Measurements from ENCODE around the gene SGCE.

The SGCE gene

DNA sequence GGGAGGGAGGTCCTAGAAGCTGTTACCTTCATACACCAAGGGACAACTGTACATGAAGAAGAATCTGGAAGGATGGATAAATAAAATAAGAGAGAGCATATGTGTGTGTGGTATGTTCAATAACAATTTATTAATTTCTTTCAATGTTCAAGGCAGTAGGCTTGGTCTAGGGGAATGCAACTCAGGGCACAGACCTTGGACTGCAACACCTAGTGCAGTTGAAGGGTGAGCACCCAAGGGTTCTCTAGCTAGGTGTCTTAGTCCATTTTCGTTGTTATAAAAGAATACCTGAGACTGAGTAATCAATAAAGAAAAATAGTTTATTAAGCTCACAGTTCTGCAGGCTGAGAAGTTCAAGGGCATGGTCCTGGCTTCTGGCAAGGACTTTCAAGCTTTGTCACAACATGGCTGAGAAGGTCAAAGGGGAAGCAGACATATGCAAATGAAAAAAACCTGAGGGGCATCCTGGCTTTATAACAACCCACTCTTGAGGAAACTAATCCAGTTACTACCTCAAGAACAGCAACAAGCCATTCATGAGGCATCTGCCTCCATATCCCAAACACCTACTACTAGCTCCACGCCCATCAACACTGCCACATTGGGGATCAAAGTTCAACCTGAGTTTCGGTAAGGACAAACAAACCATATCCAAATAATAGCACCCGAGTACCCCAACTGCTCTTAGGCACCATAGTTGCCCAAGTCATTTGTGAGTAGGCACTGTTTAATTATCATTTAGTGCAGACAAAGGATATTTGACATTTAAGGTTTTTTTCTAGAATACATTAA lies 15.7 kb upstream of the SGCE start:
- in situ Hi-C loops (cut with MboI; ENCODE audit: low pct_unique_long_range_greater_than_20kb, low sequenced_read_pairs, unreplicated experiment) = no loop called here
- no peak for DNase-seq (ENCODE audit: low spot score)
- TF ChIP-seq, protein P1, sequence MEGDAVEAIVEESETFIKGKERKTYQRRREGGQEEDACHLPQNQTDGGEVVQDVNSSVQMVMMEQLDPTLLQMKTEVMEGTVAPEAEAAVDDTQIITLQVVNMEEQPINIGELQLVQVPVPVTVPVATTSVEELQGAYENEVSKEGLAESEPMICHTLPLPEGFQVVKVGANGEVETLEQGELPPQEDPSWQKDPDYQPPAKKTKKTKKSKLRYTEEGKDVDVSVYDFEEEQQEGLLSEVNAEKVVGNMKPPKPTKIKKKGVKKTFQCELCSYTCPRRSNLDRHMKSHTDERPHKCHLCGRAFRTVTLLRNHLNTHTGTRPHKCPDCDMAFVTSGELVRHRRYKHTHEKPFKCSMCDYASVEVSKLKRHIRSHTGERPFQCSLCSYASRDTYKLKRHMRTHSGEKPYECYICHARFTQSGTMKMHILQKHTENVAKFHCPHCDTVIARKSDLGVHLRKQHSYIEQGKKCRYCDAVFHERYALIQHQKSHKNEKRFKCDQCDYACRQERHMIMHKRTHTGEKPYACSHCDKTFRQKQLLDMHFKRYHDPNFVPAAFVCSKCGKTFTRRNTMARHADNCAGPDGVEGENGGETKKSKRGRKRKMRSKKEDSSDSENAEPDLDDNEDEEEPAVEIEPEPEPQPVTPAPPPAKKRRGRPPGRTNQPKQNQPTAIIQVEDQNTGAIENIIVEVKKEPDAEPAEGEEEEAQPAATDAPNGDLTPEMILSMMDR (IDR thresholded peaks at IDR 0.05; ENCODE audit: extremely low read depth, insufficient read depth, missing control alignments) = no peak

DNA sequence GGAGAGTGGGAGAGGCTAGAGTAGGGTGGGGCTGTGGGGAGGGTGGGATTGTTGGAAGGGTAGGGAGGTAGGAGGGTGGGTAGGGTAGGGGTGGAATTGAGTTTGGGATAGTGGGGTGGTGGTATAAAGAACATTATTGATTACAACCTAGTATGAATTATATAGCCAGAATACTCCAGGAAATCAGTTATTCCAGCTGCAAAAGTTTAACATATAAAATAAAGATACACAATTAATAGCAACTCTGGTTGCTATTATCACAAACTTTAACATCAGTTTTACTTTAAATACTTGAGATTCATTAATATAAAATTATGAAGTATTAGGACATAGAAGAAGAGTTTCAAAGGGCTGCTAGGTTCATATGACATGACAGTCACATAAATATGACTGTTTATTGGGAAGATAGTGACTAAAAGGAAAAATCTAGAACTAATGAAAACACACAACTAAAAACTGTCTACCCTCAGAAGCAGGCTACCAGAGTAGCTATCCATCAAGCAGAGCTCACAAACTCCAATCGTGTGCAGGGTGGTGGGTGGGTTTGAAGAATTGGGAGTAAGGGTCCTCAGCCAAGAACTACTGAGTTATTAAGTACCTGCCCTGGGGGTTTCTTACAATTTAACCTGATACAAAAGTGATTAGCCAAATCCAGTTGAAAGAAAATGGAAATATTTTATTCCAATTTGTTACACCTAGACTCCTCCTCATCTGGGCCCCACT lies 14.0 kb upstream of the SGCE start:
- DNase-seq (ENCODE audit: low spot score) = no peak
- in situ Hi-C loops (cut with MboI; ENCODE audit: low pct_unique_long_range_greater_than_20kb, low sequenced_read_pairs, unreplicated experiment) = no loop called here
- TF ChIP-seq, protein P1 (IDR thresholded peaks at IDR 0.05; ENCODE audit: extremely low read depth, insufficient read depth, missing control alignments) = no peak

DNA sequence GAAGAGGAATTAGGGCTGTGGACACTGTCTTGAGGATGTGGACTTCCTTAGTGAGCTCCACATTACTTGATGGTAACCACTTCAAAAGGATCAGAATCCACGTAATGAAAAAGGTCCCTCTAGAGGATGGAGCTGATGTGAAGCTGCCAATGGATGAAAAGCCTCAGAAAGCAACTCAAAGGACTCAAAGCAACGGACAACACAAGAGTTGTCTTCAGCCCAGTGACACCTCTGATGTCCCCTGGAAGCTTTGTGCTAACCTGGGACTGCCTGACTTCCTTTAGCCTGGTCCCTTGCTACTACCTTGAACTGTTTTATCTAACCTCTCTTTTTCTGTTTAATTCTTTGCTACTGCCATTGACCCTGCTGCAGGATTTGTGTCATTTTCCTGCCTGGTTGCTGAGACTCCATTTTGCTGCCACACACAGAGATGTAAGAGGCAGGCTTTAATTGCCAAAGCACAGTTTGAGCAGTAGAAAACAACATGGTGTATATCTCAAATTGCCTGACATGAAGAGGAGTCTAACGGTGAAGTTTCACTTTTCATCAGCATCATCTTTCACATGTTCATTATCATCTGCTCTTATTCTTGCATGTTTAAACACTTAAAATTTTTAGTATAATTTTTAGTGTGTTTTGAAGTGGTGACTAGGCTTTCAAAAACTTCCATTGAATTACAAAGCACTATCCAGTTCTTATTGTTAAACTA lies 11.1 kb upstream of the SGCE start:
- in situ Hi-C loops (cut with MboI; ENCODE audit: low pct_unique_long_range_greater_than_20kb, low sequenced_read_pairs, unreplicated experiment) = no loop called here
- no peak for DNase-seq (ENCODE audit: low spot score)
- TF ChIP-seq, protein P1 (IDR thresholded peaks at IDR 0.05; ENCODE audit: extremely low read depth, insufficient read depth, missing control alignments) = no peak

DNA sequence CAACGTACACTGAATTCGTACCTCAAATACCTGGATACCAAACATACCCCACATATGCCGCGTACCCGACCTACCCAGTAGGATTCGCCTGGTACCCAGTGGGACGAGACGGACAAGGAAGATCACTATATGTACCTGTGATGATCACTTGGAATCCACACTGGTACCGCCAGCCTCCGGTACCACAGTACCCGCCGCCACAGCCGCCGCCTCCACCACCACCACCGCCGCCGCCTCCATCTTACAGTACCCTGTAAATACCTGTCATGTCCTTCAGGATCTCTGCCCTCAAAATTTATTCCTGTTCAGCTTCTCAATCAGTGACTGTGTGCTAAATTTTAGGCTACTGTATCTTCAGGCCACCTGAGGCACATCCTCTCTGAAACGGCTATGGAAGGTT lies 9.5 kb upstream of the SGCE start:
- no peak for DNase-seq (ENCODE audit: low spot score)
- TF ChIP-seq, protein P1 (IDR thresholded peaks at IDR 0.05; ENCODE audit: extremely low read depth, insufficient read depth, missing control alignments) = no peak
- in situ Hi-C loops (cut with MboI; ENCODE audit: low pct_unique_long_range_greater_than_20kb, low sequenced_read_pairs, unreplicated experiment) = no loop called here

DNA sequence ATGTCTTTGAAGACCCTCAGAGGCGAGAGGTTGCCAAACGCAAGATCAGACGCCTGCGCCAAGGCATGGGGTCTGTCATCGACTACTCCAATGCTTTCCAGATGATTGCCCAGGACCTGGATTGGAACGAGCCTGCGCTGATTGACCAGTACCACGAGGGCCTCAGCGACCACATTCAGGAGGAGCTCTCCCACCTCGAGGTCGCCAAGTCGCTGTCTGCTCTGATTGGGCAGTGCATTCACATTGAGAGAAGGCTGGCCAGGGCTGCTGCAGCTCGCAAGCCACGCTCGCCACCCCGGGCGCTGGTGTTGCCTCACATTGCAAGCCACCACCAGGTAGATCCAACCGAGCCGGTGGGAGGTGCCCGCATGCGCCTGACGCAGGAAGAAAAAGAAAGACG lies 8.1 kb upstream of the SGCE start:
- in situ Hi-C loops (cut with MboI; ENCODE audit: low pct_unique_long_range_greater_than_20kb, low sequenced_read_pairs, unreplicated experiment) = no loop called here
- TF ChIP-seq, protein P1 (IDR thresholded peaks at IDR 0.05; ENCODE audit: extremely low read depth, insufficient read depth, missing control alignments) = no peak
- DNase-seq (ENCODE audit: low spot score) = no peak

DNA sequence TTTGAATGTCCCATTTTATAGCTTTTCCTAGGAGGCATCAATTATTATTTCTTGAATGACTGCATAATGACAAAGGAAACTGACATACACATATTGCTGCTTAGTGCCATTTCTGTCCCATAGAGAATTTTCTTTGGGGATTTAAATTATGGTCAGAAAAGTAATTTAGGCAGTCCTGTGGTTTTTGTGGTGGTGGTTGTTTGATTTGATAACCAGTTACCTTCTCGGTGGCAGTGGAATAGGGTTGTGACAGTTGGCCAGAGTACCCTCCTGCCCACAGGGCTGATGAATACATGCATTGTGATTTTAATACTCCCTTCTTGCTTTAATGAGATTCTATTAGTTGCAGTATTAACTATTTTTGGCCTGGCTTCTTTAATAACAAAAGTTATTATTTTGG lies 6.6 kb upstream of the SGCE start:
- no peak for DNase-seq (ENCODE audit: low spot score)
- in situ Hi-C loops (cut with MboI; ENCODE audit: low pct_unique_long_range_greater_than_20kb, low sequenced_read_pairs, unreplicated experiment) = no loop called here

More for the DNA sequence above, 6.6 kb upstream of the SGCE start:
- TF ChIP-seq, protein P1 (IDR thresholded peaks at IDR 0.05; ENCODE audit: extremely low read depth, insufficient read depth, missing control alignments) = no peak
